GM06990 (cell line): Measurements from ENCODE around the gene SLC4A9.

Experiments used
- DNase-seq: peaks from one replicate; pipeline ENCODE4 v3.0.0-alpha.2; 2011; ENCODE audit not compliant: insufficient read length; ENCODE audit errors: extremely low read depth
- H3K27me3 ChIP-seq: replicated peaks from 2 replicates; pipeline ENCODE4 v1.6.0; 2011; ENCODE audit warnings: low read length; ENCODE audit not compliant: control insufficient read depth, insufficient read depth
- H3K36me3 ChIP-seq: 2 replicates; pipeline ENCODE4 v1.5.1; 2011; ENCODE audit warnings: low read length; ENCODE audit not compliant: control insufficient read depth, insufficient read depth
- H3K4me3 ChIP-seq: replicated peaks from 2 replicates; pipeline ENCODE4 v1.5.1; 2011; ENCODE audit warnings: low read depth, mild to moderate bottlenecking, control low read depth, low read length
- CTCF ChIP-seq: IDR thresholded peaks from 2 replicates; pipeline ENCODE4 v1.5.1; 2011; ENCODE audit warnings: low read length, control low read depth, mild to moderate bottlenecking, inconsistent platforms; ENCODE audit not compliant: insufficient read depth, poor library complexity, severe bottlenecking

Gene SLC4A9

GRCh38 chr5:140382866-140383265, 22.9 kb downstream of the SLC4A9 start:
- DNase-seq = no peak
- Histone ChIP-seq H3K36me3 (no peaks in the 10 kb centered on the region), H3K27me3 (no peaks in the 10 kb centered on the region), H3K4me3 (no peak overlapping the region)
- no peak for TF ChIP-seq CTCF

GRCh38 chr5:140383300-140383699, 23.3 kb downstream of the SLC4A9 start:
- no peak for TF ChIP-seq CTCF
- Histone ChIP-seq H3K36me3 (no peaks in the 10 kb centered on the region), H3K27me3 (no peaks in the 10 kb centered on the region), H3K4me3 (no peak overlapping the region)
- DNase-seq = no peak

GRCh38 chr5:140388052-140388451, 28.1 kb downstream of the SLC4A9 start:
- Histone ChIP-seq H3K36me3 (no peaks in the 10 kb centered on the region), H3K4me3 (no peak overlapping the region), H3K27me3 (no peaks in the 10 kb centered on the region)
- no peak for DNase-seq
- no peak for TF ChIP-seq CTCF

GRCh38 chr5:140391312-140391711, 31.3 kb downstream of the SLC4A9 start:
- Histone ChIP-seq H3K4me3 (no peak overlapping the region), H3K36me3 (no peaks in the 10 kb centered on the region), H3K27me3 (no peaks in the 10 kb centered on the region)
- TF ChIP-seq CTCF = no peak
- DNase-seq = no peak

- DNase-seq = no peak
- no peaks in the 10 kb centered on the region for H3K27me3 ChIP-seq
- no peak overlapping the region for H3K4me3 ChIP-seq
- no peaks in the 10 kb centered on the region for H3K36me3 ChIP-seq
- TF ChIP-seq CTCF = no peak
Observed at GRCh38 chr5:140391732-140392131, 31.7 kb downstream of the SLC4A9 start.

GRCh38 chr5:140393738-140394137, 33.7 kb downstream of the SLC4A9 start:
- no peak for DNase-seq
- no peaks in the 10 kb centered on the region for H3K36me3 ChIP-seq
- no peak for TF ChIP-seq CTCF
- no peaks in the 10 kb centered on the region for H3K27me3 ChIP-seq
- no peak overlapping the region for H3K4me3 ChIP-seq
